GM23248 (cell line): ENCODE results near the gene EPHB4. TPM values are rescaled to one million over a fixed set of nuclear protein-coding genes. Genes with fewer than 3 reads are reported as not detected.

Source experiments
- DNase-seq: peaks from one replicate; pipeline ENCODE4 v3.0.0-alpha.2; 2015
- H2AFZ ChIP-seq: fragments of 200-600 bp; sonication (generic); 2 replicates; pipeline ENCODE4 v1.6.1; 2016; ENCODE audit warnings: antibody characterized with exemption
- H3F3A ChIP-seq: fragments of 200-600 bp; sonication (generic); 2 replicates; pipeline ENCODE4 v1.6.1; 2016; ENCODE audit warnings: mild to moderate bottlenecking, antibody characterized with exemption, mixed run types; ENCODE audit not compliant: insufficient read depth
- H3K27ac ChIP-seq: fragments of 200-600 bp; sonication (generic); 2 replicates; pipeline ENCODE4 v1.5.1; 2016; ENCODE audit warnings: mild to moderate bottlenecking
- H3K27me3 ChIP-seq: fragments of 200-600 bp; sonication (generic); replicated peaks from 2 replicates; pipeline ENCODE4 v1.6.1; 2016; ENCODE audit warnings: mild to moderate bottlenecking; ENCODE audit not compliant: insufficient read depth
- H3K36me3 ChIP-seq: fragments of 200-600 bp; sonication (generic); 2 replicates; pipeline ENCODE4 v1.6.1; 2016; ENCODE audit warnings: low read depth, mild to moderate bottlenecking
- H3K4me1 ChIP-seq: fragments of 200-600 bp; sonication (generic); 2 replicates; pipeline ENCODE4 v1.6.1; 2016; ENCODE audit warnings: mild to moderate bottlenecking; ENCODE audit not compliant: insufficient read depth
- H3K4me2 ChIP-seq: fragments of 200-600 bp; sonication (generic); one replicate; pipeline ENCODE4 v1.6.1; 2016; ENCODE audit warnings: mild to moderate bottlenecking; ENCODE audit not compliant: unreplicated experiment
- H3K4me3 ChIP-seq: fragments of 200-600 bp; sonication (generic); 2 replicates; pipeline ENCODE4 v1.5.1; 2016; ENCODE audit warnings: mild to moderate bottlenecking
- H3K79me2 ChIP-seq: fragments of 200-600 bp; sonication (generic); 2 replicates; pipeline ENCODE4 v1.6.1; 2016; ENCODE audit warnings: mild to moderate bottlenecking; ENCODE audit not compliant: insufficient read depth
- H3K9ac ChIP-seq: fragments of 200-600 bp; sonication (generic); 2 replicates; pipeline ENCODE4 v1.6.1; 2016; ENCODE audit warnings: mild to moderate bottlenecking
- H3K9me2 ChIP-seq: fragments of 200-600 bp; sonication (generic); 2 replicates; pipeline ENCODE4 v1.6.1; 2016; ENCODE audit warnings: mixed run types, mild to moderate bottlenecking, moderate library complexity; ENCODE audit not compliant: insufficient read depth
- H3K9me3 ChIP-seq: fragments of 200-600 bp; sonication (generic); one replicate; pipeline ENCODE4 v1.6.1; 2017; ENCODE audit warnings: low read depth
- H4K20me1 ChIP-seq: fragments of 200-600 bp; sonication (generic); 2 replicates; pipeline ENCODE4 v1.6.0; 2016; ENCODE audit not compliant: insufficient read depth
- EZH2 ChIP-seq: fragments of 200-600 bp; sonication (generic); IDR thresholded peaks from 2 replicates; pipeline ENCODE4 v1.6.1; 2018; ENCODE audit warnings: antibody characterized with exemption, mild to moderate bottlenecking; ENCODE audit not compliant: insufficient read depth, poor library complexity, severe bottlenecking
- EZH2phosphoT487 ChIP-seq: fragments of 200-600 bp; sonication (generic); IDR thresholded peaks from 2 replicates; pipeline ENCODE4 v1.6.1; 2018; ENCODE audit warnings: antibody characterized with exemption, moderate library complexity, mild to moderate bottlenecking, low read depth; ENCODE audit not compliant: insufficient read depth
- WGBS, 2 experiments: methylation state at CpG; one replicate each; pipeline ENCODE4 v1.1.6; 2015 to 2017; ENCODE audit warnings: low lambda C conversion rate in 2 of 2, low coverage in 1 of 2; ENCODE audit errors: missing lambda C conversion rate in 2 of 2; 5-methylcytosine and 5-hydroxymethylcytosine counted together
- in situ Hi-C: fragments of 300-500 bp; cut with MboI; formaldehyde crosslinking; loops from 2 replicates; pipeline ENCODE4 v1.15.0; 2020
- polyA plus RNA-seq: library from polyadenylated mRNA; unstranded; fragments of >200 nt; fragmentation: Nextera tagmentation; extraction: Ambion mirVana; gene quantifications from 2 replicates; pipeline ENCODE4 v1.2.1, GENCODE V29; 2016
- total RNA-seq: library from RNA; depleted of rRNA; stranded (reverse); fragments of >200 nt; shearing (Covaris generic); gene quantifications from 2 replicates; pipeline ENCODE4 v1.2.3, GENCODE V29; 2014

The EPHB4 gene
- total and polyA plus RNA-seq, 2 experiments from 2014 or later = 6.7 to 32.9 TPM

- Histone ChIP-seq H3K9ac (peak overlapping the region; percentile 96), H3K27ac (peak overlapping the region; percentile 91), H3K79me2 (peaks cover 83% of the 10 kb centered on the region), H3F3A (peaks cover 22% of the 10 kb centered on the region), H3K36me3 (peaks cover 30% of the 10 kb centered on the region), H3K4me2 (no peak overlapping the region), H3K9me2 (no peaks in the 10 kb centered on the region), H3K4me1 (peaks cover 21% of the 10 kb centered on the region), H2AFZ (peak overlapping the region; percentile 64), H3K4me3 (peak overlapping the region; percentile 92), H3K9me3 (no peaks in the 10 kb centered on the region), H3K27me3 (no peaks in the 10 kb centered on the region), H4K20me1 (0 out of 2 replicates have a peak, but pooled peaks cover 5% of the 10 kb centered on the region)
- 75 to 82% methylated on average over 10 of the region's 10 CpGs for WGBS, 2 experiments
- no peak for DNase-seq
- TF ChIP-seq EZH2phosphoT487 (no peak), EZH2 (no peak)
- in situ Hi-C loops = loop anchor here (25.0 kb wide), 1 partner anchor 411 kb away; the partner anchor contains the start of gene SPACDR
Measured at GRCh38 chr7:100873599-100874299, 46.4 kb upstream of the EPHB4 start.

- DNase-seq = peak; percentile 46
- Histone ChIP-seq H3K4me3 (peak overlapping the region; percentile 100), H3F3A (peaks cover 23% of the 10 kb centered on the region), H3K27me3 (no peaks in the 10 kb centered on the region), H3K4me1 (peaks cover 7% of the 10 kb centered on the region), H3K79me2 (peaks cover 47% of the 10 kb centered on the region), H4K20me1 (no peaks in the 10 kb centered on the region), H3K4me2 (peak overlapping the region; percentile 90), H3K9ac (peak overlapping the region; percentile 100), H3K27ac (peak overlapping the region; percentile 79), H3K9me2 (no peaks in the 10 kb centered on the region), H3K36me3 (peaks cover 10% of the 10 kb centered on the region; the same call in 1 of the 2 replicates), H2AFZ (peak overlapping the region; percentile 83), H3K9me3 (no peaks in the 10 kb centered on the region)
- WGBS, 2 experiments = 0 to 3% methylated on average over 16 to 20 of the region's 27 CpGs
- in situ Hi-C loops = loop anchor here (25.0 kb wide), 1 partner anchor 406 kb away; the partner anchor contains the start of gene SPACDR
- TF ChIP-seq EZH2phosphoT487 = no peak
- TF ChIP-seq EZH2 = no peak
Measured at GRCh38 chr7:100867776-100868485, 40.6 kb upstream of the EPHB4 start.

- H3K4me1 ChIP-seq = peaks cover 7% of the 10 kb centered on the region
- peak within 1 kb of the TSS; percentile 90 for H3K4me2 ChIP-seq
- peak; percentile 95 for DNase-seq
- in situ Hi-C loops = loop anchor here (25.0 kb wide), 1 partner anchor 405 kb away; the partner anchor contains the start of gene SPACDR
- H3K9ac ChIP-seq = peak within 1 kb of the TSS; percentile 100
- H3K9me3 ChIP-seq = no peaks in the 10 kb centered on the region
- H3F3A ChIP-seq = peaks cover 18% of the 10 kb centered on the region
- no peaks in the 10 kb centered on the region for H4K20me1 ChIP-seq
- peaks cover 45% of the 10 kb centered on the region for H3K79me2 ChIP-seq
- peak within 1 kb of the TSS; percentile 79 for H3K27ac ChIP-seq
- H2AFZ ChIP-seq = peak within 1 kb of the TSS; percentile 83
- H3K4me3 ChIP-seq = peak within 1 kb of the TSS; percentile 100
- peaks cover 6% of the 10 kb centered on the region; the same call in 1 of the 2 replicates for H3K36me3 ChIP-seq
- no peaks in the 10 kb centered on the region for H3K27me3 ChIP-seq
- 2% methylated on average over 39 of the region's 42 CpGs for WGBS, 2 experiments
- no peaks in the 10 kb centered on the region for H3K9me2 ChIP-seq
- TF ChIP-seq EZH2phosphoT487 (no peak), EZH2 (no peak)
Measured at GRCh38 chr7:100867040-100867775, 39.9 kb upstream of the EPHB4 start, which contains the start of gene TRIP6. Gene TRIP6 (plus strand): TSS chr7:100867387. CDS start chr7:100867498, 111 bp downstream.

GRCh38 chr7:100866729-100867039 lies 39.4 kb upstream of the EPHB4 start:
- Histone ChIP-seq H3F3A (peaks cover 16% of the 10 kb centered on the region), H2AFZ (peak overlapping the region; percentile 83), H3K4me2 (peak overlapping the region; percentile 90), H3K9me3 (no peaks in the 10 kb centered on the region), H3K36me3 (peaks cover 3% of the 10 kb centered on the region; the same call in 1 of the 2 replicates), H3K9me2 (no peaks in the 10 kb centered on the region), H3K79me2 (peaks cover 44% of the 10 kb centered on the region), H3K4me3 (peak overlapping the region; percentile 100), H3K27me3 (no peaks in the 10 kb centered on the region), H3K27ac (peak overlapping the region; percentile 79), H4K20me1 (no peaks in the 10 kb centered on the region), H3K4me1 (peaks cover 7% of the 10 kb centered on the region), H3K9ac (peak overlapping the region; percentile 100)
- in situ Hi-C loops = loop anchor here (25.0 kb wide), 1 partner anchor 404 kb away; the partner anchor contains the start of gene SPACDR
- 14 to 16% methylated on average over 5 of the region's 5 CpGs for WGBS, 2 experiments
- DNase-seq = no peak
- TF ChIP-seq EZH2 (no peak), EZH2phosphoT487 (no peak)
